ENCODE results near the gene MYO3B. TPM values are rescaled to one million over a fixed set of nuclear protein-coding genes. Genes with fewer than 3 reads are reported as not detected.

Gene MYO3B
- total and polyA plus RNA-seq, 2 of the 8 experiments (the other 6 are each of a cell fraction or from before 2014, with no cell fraction given): 0.17 to 0.19 TPM

DNA sequence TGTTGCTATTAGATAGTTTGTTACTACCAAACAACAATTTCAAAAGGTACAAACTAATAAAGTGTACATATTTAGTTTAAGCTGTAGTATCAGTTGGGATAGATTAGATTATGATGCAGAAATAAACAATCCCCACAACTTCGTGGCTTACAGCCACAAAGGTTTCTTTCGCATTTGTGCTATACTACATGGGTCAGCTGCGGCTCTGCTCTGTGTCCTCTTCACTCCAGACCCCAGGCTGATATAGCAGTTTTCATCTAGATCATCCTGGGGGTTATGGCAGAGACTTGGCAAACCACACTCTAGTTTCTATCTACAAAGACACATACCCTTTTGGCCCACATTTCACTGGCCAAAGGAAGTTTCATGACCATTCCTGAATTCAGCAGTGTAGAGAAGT lies 429.2 kb downstream of the MYO3B start:
- no peak overlapping the region for H3K18ac ChIP-seq (ENCODE audit: extremely low read depth, low read length)
- H2AK5ac ChIP-seq (ENCODE audit: low read depth, low read length): no peak overlapping the region
- H3K23ac ChIP-seq (ENCODE audit: insufficient read length): no peak overlapping the region
- H3K4me3 ChIP-seq (ENCODE audit: extremely low read depth in 1 of 4, insufficient read depth in 2 of 4, low read depth in 3 of 4, low read length in 4 of 4): no peak overlapping the region
- DNase-seq (ENCODE audit: low read depth in 1 of 2, low spot score in 2 of 2): no peak
- H2BK12ac ChIP-seq (ENCODE audit: low read depth, low read length): no peak overlapping the region
- H4K8ac ChIP-seq (ENCODE audit: extremely low read depth, insufficient read depth, low read length): no peak overlapping the region
- WGBS, 2 experiments (ENCODE audit: extremely low coverage in 1 of 2, insufficient coverage in 1 of 2, insufficient read length in 1 of 2, insufficient replicate concordance in 2 of 2, low coverage in 1 of 2, low lambda C conversion rate in 2 of 2, missing lambda C conversion rate in 1 of 2): 91% methylated on average over 3 of the region's 3 CpGs; no CpG with 5 or more reads in 1 of the 2 experiments
- H3K56ac ChIP-seq (replicated peaks; ENCODE audit: insufficient read length, low read depth, low read length): no peak overlapping the region
- H3K9me3 ChIP-seq (ENCODE audit: insufficient read depth in 2 of 2, low read depth in 1 of 2, low read length in 1 of 2): no peaks in the 10 kb centered on the region
- H3K9ac ChIP-seq (replicated peaks in 1 of 4; ENCODE audit: extremely low read depth in 1 of 4, low read depth in 3 of 4, low read length in 3 of 4): no peak overlapping the region
- CTCF ChIA-PET (ENCODE audit: partially characterized antibody): interaction anchor here (0.6 kb wide), 1 partner anchor 12 kb away, joined by 4 read pairs; no protein-coding TSS in a partner anchor
- no peak overlapping the region for H2BK20ac ChIP-seq (ENCODE audit: low read length)
- H4K5ac ChIP-seq (ENCODE audit: insufficient read length, low read depth, low read length): no peak overlapping the region
- no peaks in the 10 kb centered on the region for H3K36me3 ChIP-seq (ENCODE audit: control insufficient read depth in 2 of 4, insufficient read depth in 4 of 4, low read length in 3 of 4)
- no peaks in the 10 kb centered on the region for H3K79me1 ChIP-seq (ENCODE audit: low read depth, low read length)
- no peaks in the 10 kb centered on the region for H3K4me1 ChIP-seq (replicated peaks in 1 of 4; ENCODE audit: control insufficient read depth in 3 of 4, insufficient read depth in 4 of 4, low read length in 3 of 4)
- no peak overlapping the region for H3K4ac ChIP-seq (replicated peaks; ENCODE audit: insufficient read length, low read depth, low read length)
- no peaks in the 10 kb centered on the region for H3K23me2 ChIP-seq (ENCODE audit: low read depth, low read length)
- POLR2A ChIA-PET (ENCODE audit: partially characterized antibody): no interaction called here
- H4K20me1 ChIP-seq (replicated peaks in 1 of 2; ENCODE audit: control insufficient read depth in 1 of 2, insufficient read depth in 2 of 2, low read length in 2 of 2): no peaks in the 10 kb centered on the region
- FAIRE-seq: no peak
- no peaks in the 10 kb centered on the region for H3K27me3 ChIP-seq (replicated peaks in 1 of 4; ENCODE audit: control insufficient read depth in 3 of 4, extremely low read depth in 1 of 4, insufficient read depth in 3 of 4, low read length in 3 of 4)
- no peak overlapping the region for H3K4me2 ChIP-seq (ENCODE audit: insufficient read depth in 1 of 2, low read depth in 2 of 2, low read length in 2 of 2)
- no peak overlapping the region for H4K91ac ChIP-seq (replicated peaks; ENCODE audit: insufficient read length, low read length)
- no peak overlapping the region for H2BK15ac ChIP-seq (ENCODE audit: low read length)
- H3K27ac ChIP-seq (ENCODE audit: low read depth, low read length): no peak overlapping the region
- H2BK5ac ChIP-seq (ENCODE audit: low read depth, low read length): no peak overlapping the region
- H3K14ac ChIP-seq (ENCODE audit: insufficient read length): no peak overlapping the region
- H3K79me2 ChIP-seq (ENCODE audit: control insufficient read depth in 1 of 2, insufficient read depth in 2 of 2, low read length in 2 of 2): no peaks in the 10 kb centered on the region
- no peak overlapping the region for H2AFZ ChIP-seq (ENCODE audit: low read length)
- H2BK120ac ChIP-seq (replicated peaks; ENCODE audit: low read depth, low read length): no peak overlapping the region
- TF ChIP-seq KDM5A (IDR thresholded peaks at IDR 0.05; ENCODE audit: low read length): no peak
- TF ChIP-seq CREB1 (IDR thresholded peaks at IDR 0.05): no peak
- TF ChIP-seq KDM1A (IDR thresholded peaks at IDR 0.05; ENCODE audit: borderline replicate concordance, low read length): no peak
- no peak for TF ChIP-seq TAF1 (IDR thresholded peaks at IDR 0.05; ENCODE audit: low read depth, low read length)
- TF ChIP-seq SP4 (IDR thresholded peaks at IDR 0.05; ENCODE audit: low read length): no peak
- no peak for TF ChIP-seq SIN3A (conservative IDR thresholded peaks at IDR 0.05 in 1 of 2, IDR thresholded peaks at IDR 0.05 in 1 of 2; ENCODE audit: low read depth in 1 of 2, low read length in 2 of 2)
- TF ChIP-seq TEAD4 (IDR thresholded peaks at IDR 0.05; ENCODE audit: low read depth, low read length): no peak
- TF ChIP-seq RFX5 (IDR thresholded peaks at IDR 0.05; ENCODE audit: borderline replicate concordance, low read depth, low read length): no peak
- no peak for TF ChIP-seq SRF (IDR thresholded peaks at IDR 0.05; ENCODE audit: low read depth, low read length)
- no peak for TF ChIP-seq EP300 (IDR thresholded peaks at IDR 0.05; ENCODE audit: borderline replicate concordance in 1 of 2, low read depth in 2 of 2, low read length in 2 of 2)
- no peak for TF ChIP-seq CHD2 (IDR thresholded peaks at IDR 0.05; ENCODE audit: low read length)
- TF ChIP-seq CTBP2 (IDR thresholded peaks at IDR 0.05; ENCODE audit: borderline replicate concordance, insufficient read depth, insufficient read length, low read length): no peak
- no peak for TF ChIP-seq EGR1 (IDR thresholded peaks at IDR 0.05; ENCODE audit: borderline replicate concordance, low read depth, low read length)
- no peak for TF ChIP-seq SP1 (IDR thresholded peaks at IDR 0.05; ENCODE audit: low read depth, low read length)
- no peak for TF ChIP-seq RAD21 (IDR thresholded peaks at IDR 0.05 in 1 of 2, conservative IDR thresholded peaks at IDR 0.05 in 1 of 2; ENCODE audit: low read depth in 2 of 2, low read length in 2 of 2)
